ENCODE data around the gene SYNC. TPM values are rescaled to one million over a fixed set of nuclear protein-coding genes. Genes with fewer than 3 reads are reported as not detected.
A peak's percentile ranks its signal among the peaks of the same experiment; 100 is the strongest.
"Not testable (repeated sequence)": the region's sequence is repeated elsewhere in the genome, so short reads cannot be mapped to it uniquely, and the experiment has no call there.

SYNC gene
- total RNA-seq, 6 experiments from 2014 or later, result 0.29 to 2.1 (median 0.44) TPM

DNA sequence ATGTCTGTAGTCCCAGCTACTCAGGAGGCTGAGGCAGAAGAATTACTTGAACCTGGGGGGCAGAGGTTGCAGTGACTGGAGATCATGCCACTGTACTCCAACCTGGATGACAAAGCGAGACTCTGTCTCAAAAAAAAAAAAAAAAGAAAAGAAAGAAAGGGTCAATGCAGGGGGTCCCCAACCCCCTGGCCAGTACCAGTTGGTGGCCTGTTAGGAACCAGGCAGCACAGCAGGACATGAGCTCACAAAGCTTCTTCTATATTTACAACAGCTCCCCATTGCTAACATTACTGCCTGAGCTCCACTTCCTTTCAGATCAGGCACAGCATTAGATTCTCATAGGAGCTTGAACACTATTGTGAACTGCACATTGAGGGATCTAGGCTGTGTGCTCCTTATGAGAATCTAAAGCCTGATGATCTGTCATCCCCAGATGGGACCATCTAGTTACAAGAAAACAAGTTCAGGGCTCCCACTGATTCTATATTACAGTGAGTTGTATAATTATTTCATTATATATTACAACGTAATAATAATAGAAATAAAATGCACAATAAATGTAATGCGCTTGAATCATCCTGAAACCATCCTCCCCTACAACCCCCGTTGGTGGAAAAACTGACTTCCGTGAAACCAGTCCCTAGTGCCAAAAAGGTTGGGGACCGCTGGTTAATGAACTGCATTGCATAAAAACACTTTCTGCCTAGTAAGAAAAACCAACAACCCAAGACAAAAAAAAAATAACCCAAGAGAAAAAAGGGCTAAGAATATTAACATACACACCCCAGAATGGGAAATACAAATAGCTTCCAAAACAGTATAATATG, 55.0 kb downstream of the SYNC start:
- peaks cover 0 to 4% (median 0%) of the 10 kb centered on the region in 4 donors for H3K36me3 ChIP-seq
- TF ChIP-seq, protein P1, sequence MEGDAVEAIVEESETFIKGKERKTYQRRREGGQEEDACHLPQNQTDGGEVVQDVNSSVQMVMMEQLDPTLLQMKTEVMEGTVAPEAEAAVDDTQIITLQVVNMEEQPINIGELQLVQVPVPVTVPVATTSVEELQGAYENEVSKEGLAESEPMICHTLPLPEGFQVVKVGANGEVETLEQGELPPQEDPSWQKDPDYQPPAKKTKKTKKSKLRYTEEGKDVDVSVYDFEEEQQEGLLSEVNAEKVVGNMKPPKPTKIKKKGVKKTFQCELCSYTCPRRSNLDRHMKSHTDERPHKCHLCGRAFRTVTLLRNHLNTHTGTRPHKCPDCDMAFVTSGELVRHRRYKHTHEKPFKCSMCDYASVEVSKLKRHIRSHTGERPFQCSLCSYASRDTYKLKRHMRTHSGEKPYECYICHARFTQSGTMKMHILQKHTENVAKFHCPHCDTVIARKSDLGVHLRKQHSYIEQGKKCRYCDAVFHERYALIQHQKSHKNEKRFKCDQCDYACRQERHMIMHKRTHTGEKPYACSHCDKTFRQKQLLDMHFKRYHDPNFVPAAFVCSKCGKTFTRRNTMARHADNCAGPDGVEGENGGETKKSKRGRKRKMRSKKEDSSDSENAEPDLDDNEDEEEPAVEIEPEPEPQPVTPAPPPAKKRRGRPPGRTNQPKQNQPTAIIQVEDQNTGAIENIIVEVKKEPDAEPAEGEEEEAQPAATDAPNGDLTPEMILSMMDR (IDR thresholded peaks at IDR 0.05), result no peak
- no peak for TF ChIP-seq POLR2A (IDR thresholded peaks at IDR 0.05)
- no peak for DNase-seq
- peaks cover 0 to 21% (median 3%) of the 10 kb centered on the region in 4 donors for H3K4me1 ChIP-seq
- H3K27me3 ChIP-seq, result no peaks in the 10 kb centered on the region
- intact Hi-C loops (cut with DNase I), result no loop called here
- H3K4me3 ChIP-seq, result no peak overlapping the region
- ATAC-seq, result no peak
- no peaks in the 10 kb centered on the region for H3K9me3 ChIP-seq
- H3K27ac ChIP-seq, result no peak overlapping the region
- 57% methylated on average over 6 of the region's 6 CpGs for WGBS (ENCODE audit: insufficient coverage, low coverage, low lambda C conversion rate, missing lambda C conversion rate)

DNA sequence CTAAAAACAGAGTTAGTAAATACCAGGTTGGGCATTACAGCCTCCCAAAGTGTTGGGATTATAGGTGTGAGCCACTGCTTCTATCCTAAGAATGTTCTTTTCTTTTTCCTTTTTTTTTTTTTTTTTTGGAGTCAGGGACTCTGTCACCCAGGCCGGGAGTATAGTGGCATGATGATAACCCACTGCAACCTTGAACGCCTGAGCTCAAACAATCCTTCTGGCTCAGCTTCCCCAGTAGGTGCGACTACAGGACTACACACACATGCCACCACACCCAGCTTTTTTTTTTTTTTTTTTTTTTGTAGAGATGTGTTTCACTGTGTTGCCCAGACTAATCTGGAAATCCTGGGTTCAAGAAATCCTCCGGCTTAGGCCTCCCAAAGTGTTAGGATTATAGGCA, 58.1 kb downstream of the SYNC start:
- peaks cover 0 to 12% (median 0%) of the 10 kb centered on the region in 4 donors for H3K4me1 ChIP-seq
- no peaks in the 10 kb centered on the region for H3K36me3 ChIP-seq
- peak in 1 of 4 donors; percentile 48 for ATAC-seq
- no peak overlapping the region for H3K27ac ChIP-seq
- H3K9me3 ChIP-seq, result no peaks in the 10 kb centered on the region
- TF ChIP-seq POLR2A (IDR thresholded peaks at IDR 0.05), result no peak
- TF ChIP-seq, protein P1 (IDR thresholded peaks at IDR 0.05), result no peak
- 30% methylated on average over 4 of the region's 4 CpGs for WGBS (ENCODE audit: insufficient coverage, low coverage, low lambda C conversion rate, missing lambda C conversion rate)
- intact Hi-C loops (cut with DNase I), result no loop called here
- no peak for DNase-seq
- H3K4me3 ChIP-seq, result no peak overlapping the region
- no peaks in the 10 kb centered on the region for H3K27me3 ChIP-seq

DNA sequence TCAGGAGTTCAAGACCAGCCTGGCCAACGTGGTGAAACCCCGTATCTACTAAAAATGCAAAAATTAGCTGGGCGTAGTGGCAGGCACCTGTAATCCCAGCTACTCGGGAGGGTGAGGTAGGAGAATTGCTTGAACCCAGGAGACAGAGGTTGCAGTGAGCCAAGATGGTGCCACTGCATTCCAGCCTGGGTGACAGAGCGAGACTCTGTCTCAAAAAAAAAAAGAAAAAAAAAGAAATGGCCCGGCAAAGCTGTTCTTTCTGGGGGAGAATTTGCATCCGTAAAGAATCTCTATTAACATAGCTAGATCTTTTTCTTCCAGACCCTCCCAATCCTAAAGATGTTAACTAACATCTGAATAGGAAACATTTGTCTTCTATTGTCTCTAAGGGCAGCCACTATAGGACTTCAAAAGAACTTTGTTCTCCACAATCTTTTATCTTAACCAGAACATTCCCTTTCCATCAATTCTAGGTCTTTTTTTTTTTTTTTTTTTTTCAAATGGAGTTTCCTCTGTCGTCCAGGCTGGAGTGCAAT, 60.2 kb downstream of the SYNC start:
- ATAC-seq; H3K36me3 ChIP-seq; H3K9me3 ChIP-seq; H3K4me3 ChIP-seq; H3K27ac ChIP-seq; DNase-seq; H3K27me3 ChIP-seq; H3K4me1 ChIP-seq; intact Hi-C loops (cut with DNase I): not testable (repeated sequence)
- WGBS (ENCODE audit: insufficient coverage, low coverage, low lambda C conversion rate, missing lambda C conversion rate), result 78% methylated on average over 4 of the region's 8 CpGs

GRCh38 chr1:32639489-32640075, 63.0 kb downstream of the SYNC start:
- Histone ChIP-seq H3K27me3 (no peaks in the 10 kb centered on the region), H3K4me1 (no peaks in the 10 kb centered on the region), H3K36me3 (no peaks in the 10 kb centered on the region), H3K9me3 (no peaks in the 10 kb centered on the region), H3K27ac (no peak overlapping the region), H3K4me3 (no peak overlapping the region)
- intact Hi-C loops (cut with DNase I), result no loop called here
- DNase-seq, result no peak
- no peak for ATAC-seq
- WGBS (ENCODE audit: insufficient coverage, low coverage, low lambda C conversion rate, missing lambda C conversion rate), result 100% methylated on average over 1 of the region's 1 CpG
- TF ChIP-seq, protein P1 (IDR thresholded peaks at IDR 0.05), result no peak
- no peak for TF ChIP-seq POLR2A (IDR thresholded peaks at IDR 0.05)

All from right lobe of liver (tissue), 6 donors.